Kidney capillary endothelial cell (primary cell): ENCODE measurements around the gene LRP5.

ENCODE experiments used
- DNase-seq: peaks from one replicate; pipeline ENCODE4 v3.0.0-alpha.2; 2018; ENCODE audit warnings: low spot score

Gene LRP5

DNA sequence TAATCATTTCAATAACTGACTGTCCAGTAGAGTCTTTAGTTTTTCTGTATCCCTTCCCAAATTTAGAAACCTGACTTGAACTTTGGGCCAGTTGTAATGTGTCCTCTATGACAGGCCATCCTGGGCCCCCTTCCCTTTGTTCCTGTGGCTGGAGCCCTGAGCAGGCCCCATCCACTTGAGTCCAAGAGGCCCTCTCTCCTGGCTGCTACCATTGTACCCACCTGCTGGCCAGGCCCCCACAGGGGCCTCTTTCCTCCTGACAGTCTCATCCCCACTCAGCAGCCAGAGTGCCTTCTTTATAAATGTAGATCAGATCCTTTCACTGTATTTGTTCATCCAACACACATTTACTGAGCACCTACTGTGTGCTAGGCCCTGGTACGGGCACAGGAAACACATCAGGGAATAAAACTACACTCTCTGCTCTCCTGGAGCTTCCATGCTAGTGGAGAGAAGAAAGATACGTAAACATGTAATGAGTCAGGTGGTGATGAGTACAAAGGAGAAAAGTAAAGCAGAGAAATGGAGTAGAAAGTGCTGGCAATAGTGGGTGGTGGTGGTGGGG lies 2.7 kb upstream of the LRP5 start:
- no peak for DNase-seq

DNA sequence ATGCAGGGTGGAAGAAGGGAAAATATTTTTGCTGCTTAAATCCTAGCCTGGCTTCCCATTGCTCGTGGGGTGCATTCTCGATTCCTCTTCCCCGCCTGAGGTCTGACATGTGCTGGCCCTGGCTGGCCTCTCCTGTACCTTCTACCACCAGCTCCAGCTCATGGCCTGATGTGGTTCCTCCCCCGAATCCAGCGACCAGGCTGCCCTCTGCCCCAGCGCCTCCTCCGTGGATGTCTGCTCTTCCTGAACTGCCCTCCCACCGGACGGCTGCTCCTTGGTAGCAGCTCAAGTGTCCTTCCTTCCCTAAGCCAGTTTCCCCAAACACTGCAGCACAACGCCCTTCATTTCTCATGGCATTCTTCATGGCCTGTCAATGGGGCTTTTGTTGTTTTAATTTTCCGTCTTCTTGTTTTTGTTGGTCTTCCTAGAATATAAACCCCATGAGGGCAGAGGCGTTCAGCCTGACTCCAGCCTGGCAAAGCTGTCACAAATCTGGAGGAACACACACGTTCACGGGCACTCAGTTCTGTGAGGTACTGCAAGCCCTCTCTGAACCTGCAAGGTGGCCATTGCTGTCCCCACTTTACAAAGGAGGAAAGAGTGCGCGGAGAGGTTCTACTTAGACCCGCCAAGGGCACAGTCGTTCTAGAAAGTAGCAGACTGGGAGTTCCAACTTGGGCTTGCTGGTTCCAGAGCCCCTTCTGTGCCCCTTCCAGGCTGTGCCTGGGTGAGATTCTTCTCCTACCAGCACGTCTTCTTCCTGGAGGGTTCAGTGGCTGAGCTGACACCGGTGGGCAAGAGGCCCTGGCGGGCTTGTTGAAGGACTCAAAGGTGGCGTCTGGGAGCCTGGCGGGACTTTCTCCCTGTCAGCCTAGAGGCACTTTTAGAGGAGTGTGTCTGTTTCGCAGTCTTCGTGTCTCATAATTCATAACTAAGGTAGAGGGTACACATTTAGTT lies 953 bp upstream of the LRP5 start:
- no peak for DNase-seq

GRCh38 chr11:68312780-68313573 lies 586 bp downstream of the LRP5 start:
- no peak for DNase-seq

DNA sequence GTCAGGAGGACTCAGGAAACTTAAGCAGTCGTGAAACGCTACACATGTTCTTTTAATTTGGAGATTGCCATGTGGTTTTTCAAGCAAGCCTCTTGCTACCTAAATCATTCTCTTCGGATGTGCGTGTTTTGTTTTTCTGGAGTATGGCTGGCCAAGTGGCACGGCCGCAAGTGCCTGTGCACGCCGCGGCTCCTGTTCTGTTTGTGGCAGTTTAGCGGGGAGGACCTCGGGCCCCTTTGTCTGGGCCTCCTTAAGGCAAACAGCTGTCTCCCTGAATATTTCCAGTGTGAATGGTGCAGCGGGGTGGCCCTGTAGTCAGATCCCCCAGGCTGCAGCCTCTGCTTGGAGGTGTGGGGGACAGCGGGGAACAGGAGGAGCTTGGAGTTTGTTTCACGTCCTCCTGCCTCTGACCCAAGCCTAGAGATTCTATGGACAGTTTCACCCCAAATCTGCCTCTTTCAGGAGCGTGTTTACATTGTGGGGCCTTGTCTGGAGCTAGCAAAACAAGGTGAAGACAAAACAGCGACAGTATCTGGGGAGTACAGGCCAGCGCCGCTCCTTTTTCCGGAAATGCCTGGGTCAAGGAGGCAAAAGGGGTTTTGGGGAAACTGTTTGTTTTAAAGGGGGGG lies 1.3 kb downstream of the LRP5 start:
- DNase-seq: no peak

GRCh38 chr11:68314203-68315170 lies 2.1 kb downstream of the LRP5 start:
- DNase-seq: no peak

GRCh38 chr11:68315171-68315920 lies 3.0 kb downstream of the LRP5 start:
- no peak for DNase-seq

DNA sequence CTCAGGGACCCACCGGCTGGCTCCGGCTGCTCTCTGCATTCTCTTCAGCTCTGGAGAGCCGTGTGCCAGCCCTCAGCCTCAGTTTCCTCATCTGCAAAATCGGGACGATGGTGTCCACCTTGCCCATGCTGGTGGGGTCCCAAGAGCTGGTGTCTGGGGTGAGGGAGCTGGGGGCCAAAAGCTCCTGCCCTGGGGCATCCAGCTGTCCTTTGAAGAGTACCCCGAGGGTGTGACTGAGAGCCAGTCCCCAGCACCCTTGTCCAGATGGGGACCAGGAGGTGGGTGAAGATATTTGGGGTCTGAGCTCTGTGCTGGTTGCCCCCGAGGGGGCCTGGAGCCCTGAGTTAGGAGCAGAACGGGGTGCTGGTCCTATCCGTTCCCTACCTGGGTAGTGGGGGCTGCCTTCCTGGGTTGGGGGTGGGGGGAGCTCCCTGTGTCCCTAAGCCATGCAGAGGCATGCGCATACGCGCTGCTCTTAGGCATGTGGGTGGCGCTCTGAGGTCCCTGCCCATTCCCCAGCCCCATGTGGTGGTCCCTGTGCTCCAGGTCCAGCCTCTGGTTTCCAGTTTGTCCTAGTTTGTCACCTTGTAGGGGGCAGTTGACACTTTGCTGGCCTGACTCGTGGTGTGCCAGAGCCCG lies 4.9 kb downstream of the LRP5 start:
- DNase-seq: no peak

- no peak for DNase-seq
Measured at GRCh38 chr11:68321293-68322051, 9.1 kb downstream of the LRP5 start.

DNA sequence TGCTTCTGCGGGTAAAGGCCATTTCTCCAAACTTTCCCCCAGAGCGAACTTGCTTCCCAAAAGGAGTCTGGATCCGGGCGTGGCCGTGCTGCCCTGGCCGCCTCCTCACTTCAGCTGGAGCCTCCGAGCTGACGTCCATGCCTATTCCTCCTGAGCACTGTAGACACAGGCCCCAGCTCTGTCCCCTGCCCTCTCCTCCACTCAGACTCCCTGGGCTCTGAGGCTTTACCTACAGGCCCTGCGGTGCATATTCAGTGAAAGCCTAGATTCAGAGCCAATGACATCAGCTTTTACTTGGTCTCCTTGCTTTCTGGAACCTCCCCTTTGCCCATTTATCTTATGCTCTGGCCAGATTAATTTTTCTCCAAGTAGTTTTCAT lies 9.7 kb downstream of the LRP5 start:
- no peak for DNase-seq

GRCh38 chr11:68324241-68324640 lies 11.8 kb downstream of the LRP5 start:
- no peak for DNase-seq

GRCh38 chr11:68324695-68325094 lies 12.3 kb downstream of the LRP5 start:
- no peak for DNase-seq

DNA sequence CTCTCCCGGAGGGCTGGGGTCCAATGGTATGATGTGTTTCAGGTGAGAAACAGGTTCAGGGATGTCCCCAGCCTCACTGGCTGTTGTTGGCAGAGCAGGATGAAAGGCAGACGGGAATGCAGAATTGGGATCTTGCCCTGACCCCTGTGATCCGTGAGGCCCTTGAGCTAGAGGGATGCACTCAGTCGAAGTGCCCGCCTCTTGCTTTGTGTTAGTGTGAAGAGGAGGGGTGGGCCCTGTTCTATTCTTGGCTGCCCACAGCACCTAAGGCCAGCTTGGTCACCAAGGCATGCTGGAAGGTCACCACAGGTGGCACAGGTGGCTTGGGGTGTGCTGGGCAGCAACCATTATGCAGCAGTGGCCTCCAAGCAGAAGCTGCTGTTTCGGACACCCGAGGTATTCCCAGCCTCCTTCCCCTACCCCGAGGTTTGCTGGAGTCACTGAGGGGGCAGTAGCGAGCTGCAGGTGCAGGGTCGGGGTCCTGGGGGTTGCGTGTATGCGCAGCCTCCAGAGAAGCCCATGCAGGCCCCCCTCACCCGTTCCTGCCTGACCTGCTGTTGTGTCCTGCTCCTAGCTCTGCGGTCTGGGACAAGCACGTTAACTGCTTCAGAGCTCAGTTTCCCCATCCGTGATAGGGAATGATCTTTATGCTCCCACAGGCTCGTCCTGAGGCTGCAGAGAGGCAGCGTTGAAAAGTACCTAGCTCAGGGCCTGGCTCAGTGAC lies 13.0 kb downstream of the LRP5 start:
- DNase-seq: no peak

- DNase-seq: no peak
Measured at GRCh38 chr11:68325907-68326220, 13.5 kb downstream of the LRP5 start.

- no peak for DNase-seq
Measured at GRCh38 chr11:68326334-68327215, 14.2 kb downstream of the LRP5 start.

DNA sequence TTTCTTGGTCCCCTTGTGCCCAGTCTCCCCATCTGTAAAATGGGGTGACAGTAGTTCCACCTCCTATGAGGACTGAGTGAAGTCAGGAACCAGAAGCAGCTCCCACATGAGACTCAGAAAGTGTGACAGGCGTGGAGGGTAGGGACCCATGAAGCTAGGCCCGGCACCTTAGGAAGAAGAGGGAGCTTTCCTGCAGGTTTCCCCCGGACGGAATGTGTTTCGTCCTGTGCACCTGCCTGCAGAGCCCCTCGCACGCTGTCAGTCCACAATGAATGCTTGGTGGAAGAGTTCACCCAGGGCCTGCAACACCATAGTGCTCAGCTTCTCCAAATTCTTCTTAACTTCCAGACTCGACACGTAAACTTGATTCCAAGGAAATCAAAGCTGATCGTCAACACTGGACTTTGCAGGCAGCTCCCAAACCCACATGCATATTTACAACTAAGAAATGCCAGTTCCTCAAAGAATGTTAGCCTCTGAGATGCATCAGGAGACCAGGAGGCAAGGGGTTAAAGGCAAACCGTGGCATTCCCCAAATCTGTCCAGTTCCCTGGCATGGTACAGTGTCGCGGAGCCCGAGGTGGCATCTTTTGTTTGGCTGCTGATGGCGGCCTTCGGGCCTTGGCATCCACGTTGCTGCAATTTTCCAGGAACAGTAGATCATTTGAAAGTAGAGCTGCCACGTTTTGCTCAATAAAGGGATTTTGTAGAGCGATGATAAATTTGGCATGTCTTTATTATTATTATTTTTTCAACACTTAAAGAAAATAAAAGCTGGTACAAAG lies 15.4 kb downstream of the LRP5 start:
- no peak for DNase-seq

- DNase-seq: no peak
Measured at GRCh38 chr11:68328374-68329091, 16.1 kb downstream of the LRP5 start.
